Measurements from ENCODE around the gene HNRNPUL2. TPM values are rescaled to one million over a fixed set of nuclear protein-coding genes. Genes with fewer than 3 reads are reported as not detected.

The HNRNPUL2 gene
- total and polyA plus RNA-seq, 9 of the 15 experiments (the other 6 are each of a cell fraction or from before 2014, with no cell fraction given): 0.89 to 44.3 (median 15.2) TPM

DNA sequence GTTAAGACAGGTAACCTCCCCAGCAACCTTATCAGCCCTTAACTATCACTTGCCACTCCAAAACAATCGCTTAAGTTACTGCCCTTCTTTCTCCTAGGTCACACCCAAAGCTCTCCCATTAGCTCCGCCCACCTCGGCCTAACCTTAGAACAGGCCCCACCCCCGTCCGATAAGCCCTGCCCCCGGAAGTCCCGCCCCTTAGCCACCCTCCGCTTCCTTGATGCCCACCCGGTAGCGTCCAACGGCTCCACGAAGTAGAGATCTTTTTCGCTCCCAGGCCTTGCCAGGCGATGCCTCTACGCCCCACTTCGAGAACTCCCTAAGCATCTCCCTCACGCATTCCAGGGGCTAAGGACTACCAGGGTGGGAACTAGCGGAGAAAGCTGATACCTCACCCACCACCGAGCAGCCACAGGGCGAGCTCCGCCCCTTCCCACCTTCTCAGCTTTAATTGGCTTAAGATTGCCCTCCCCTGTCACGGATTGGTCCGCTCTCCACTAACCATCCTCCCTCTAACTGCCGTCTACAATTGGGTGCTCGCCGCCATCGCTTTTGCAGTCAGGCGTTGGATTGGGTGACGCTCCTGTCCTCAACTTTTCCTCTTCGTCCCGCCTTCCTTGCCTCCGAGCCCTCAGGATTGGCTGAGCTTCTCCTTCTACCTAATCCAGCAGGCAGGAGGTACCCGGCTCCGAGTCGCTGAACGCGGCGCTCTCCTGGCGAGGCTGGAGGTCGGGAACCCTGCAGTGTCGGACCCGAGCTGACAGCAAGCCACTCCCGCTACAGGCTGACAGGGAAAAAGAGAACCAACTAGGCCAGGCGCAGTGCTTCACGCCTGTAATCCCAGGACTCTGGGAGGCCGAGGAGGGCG, 26.7 kb upstream of the HNRNPUL2 start, which contains the start of gene ZBTB3 (continued):
- TF ChIP-seq RAD51 (IDR thresholded peaks at IDR 0.05; ENCODE audit: borderline replicate concordance, low read depth) (no peak), CBX5 (IDR thresholded peaks at IDR 0.05; ENCODE audit: borderline replicate concordance, low read depth) (no peak), GATA2 (CRISPR knock-in tag; IDR thresholded peaks at IDR 0.05) (no peak), ZKSCAN3 (CRISPR knock-in tag; IDR thresholded peaks at IDR 0.05) (no peak), PURB (CRISPR knock-in tag; IDR thresholded peaks at IDR 0.05; ENCODE audit: low read depth) (no peak), NR1H2 (CRISPR knock-in tag; IDR thresholded peaks at IDR 0.05) (no peak), ATF1 (CRISPR knock-in tag; IDR thresholded peaks at IDR 0.05) (no peak), ATF1 (tag; IDR thresholded peaks at IDR 0.05) (peak; percentile 87), NRF1 (conservative IDR thresholded peaks at IDR 0.05 in 1 of 2, IDR thresholded peaks at IDR 0.05 in 1 of 2) (peak; percentile 69 to 79), TCF3 (CRISPR knock-in tag; IDR thresholded peaks at IDR 0.05) (no peak), ZNF695 (CRISPR knock-in tag; IDR thresholded peaks at IDR 0.05) (no peak), USF1 (CRISPR knock-in tag; IDR thresholded peaks at IDR 0.05) (no peak), ZNF778 (CRISPR knock-in tag; IDR thresholded peaks at IDR 0.05) (no peak), IRF1 (CRISPR knock-in tag; IDR thresholded peaks at IDR 0.05; ENCODE audit: borderline replicate concordance) (no peak), TOE1 (IDR thresholded peaks at IDR 0.05; ENCODE audit: borderline replicate concordance) (no peak; the same call in 1 of the 2 replicates), TOE1 (CRISPR knock-in tag; IDR thresholded peaks at IDR 0.05; ENCODE audit: borderline replicate concordance, low read depth) (no peak), KHSRP (IDR thresholded peaks at IDR 0.05) (no peak), ZEB2 (IDR thresholded peaks at IDR 0.05) (0 out of 2 replicates have a peak, but pooled peaks have one; percentile 39), LEF1 (IDR thresholded peaks at IDR 0.05) (no peak), MAFG (tag; conservative IDR thresholded peaks at IDR 0.05) (no peak), STAG1 (CRISPR knock-in tag; IDR thresholded peaks at IDR 0.05; ENCODE audit: borderline replicate concordance) (no peak), TAF9B (IDR thresholded peaks at IDR 0.05; ENCODE audit: partially characterized antibody) (no peak), NELFE (IDR thresholded peaks at IDR 0.05; ENCODE audit: insufficient read depth, insufficient read length) (no peak), BHLHE40 (IDR thresholded peaks at IDR 0.05; ENCODE audit: low read length) (peak; percentile 18; the same call in 1 of the 2 replicates), EZH2 (IDR thresholded peaks at IDR 0.05; ENCODE audit: borderline replicate concordance, low read depth, low read length) (no peak), E2F4 (CRISPR knock-in tag; IDR thresholded peaks at IDR 0.05; ENCODE audit: low read depth) (no peak), RBM22 (IDR thresholded peaks at IDR 0.05; ENCODE audit: low read depth, low read length, poor library complexity, severe bottlenecking) (no peak), BACH1 (tag; IDR thresholded peaks at IDR 0.05) (no peak), SRSF1 (IDR thresholded peaks at IDR 0.05; ENCODE audit: low read depth, low read length) (no peak), TCF7L2 (IDR thresholded peaks at IDR 0.05; ENCODE audit: low read depth, low read length) (no peak)
